Stimulated activated CD8-positive, alpha-beta memory T cell treated with anti-CD3 and anti-CD28 coated beads, Interleukin-4, amount 100 ng/mL, for 1 hour (primary cell): ENCODE measurements around the gene PCNT.
"Not testable (repeated sequence)": the region's sequence is repeated elsewhere in the genome, so short reads cannot be mapped to it uniquely, and the experiment has no call there.

ENCODE experiments used
- DNase-seq, 2 donors: peaks; one replicate each; pipeline ENCODE4 v3.0.0-alpha.2; 2020; ENCODE audit warnings: low read depth in 2 of 2, low spot score in 1 of 2

PCNT gene

GRCh38 chr21:46423546-46424038 lies 99.6 kb downstream of the PCNT start:
- no peak for DNase-seq

- no peak for DNase-seq
Measured at GRCh38 chr21:46424039-46424591, 100.2 kb downstream of the PCNT start.

- DNase-seq = no peak
Measured at GRCh38 chr21:46424621-46425020, 100.7 kb downstream of the PCNT start.

- DNase-seq = no peak
Measured at GRCh38 chr21:46425041-46425440, 101.1 kb downstream of the PCNT start.

- DNase-seq = peak; percentile 17 to 39
Measured at GRCh38 chr21:46425571-46425970, 101.6 kb downstream of the PCNT start.

GRCh38 chr21:46426313-46427046 lies 102.5 kb downstream of the PCNT start:
- DNase-seq = no peak

- no peak for DNase-seq
Measured at GRCh38 chr21:46427516-46427915, 103.6 kb downstream of the PCNT start.

GRCh38 chr21:46428286-46428685 lies 104.3 kb downstream of the PCNT start:
- no peak for DNase-seq

- DNase-seq = no peak
Measured at GRCh38 chr21:46428987-46429710, 105.2 kb downstream of the PCNT start.

- DNase-seq = no peak
Measured at GRCh38 chr21:46429754-46430681, 106.1 kb downstream of the PCNT start.

GRCh38 chr21:46431448-46431847 lies 107.5 kb downstream of the PCNT start:
- no peak for DNase-seq

- no peak for DNase-seq
Measured at GRCh38 chr21:46431884-46432488, 108.0 kb downstream of the PCNT start.

- not testable (repeated sequence) for DNase-seq
Measured at GRCh38 chr21:46433116-46433515, 109.2 kb downstream of the PCNT start.

- no peak for DNase-seq
Measured at GRCh38 chr21:46434322-46434958, 110.5 kb downstream of the PCNT start.

- no peak for DNase-seq
Measured at GRCh38 chr21:46435786-46436227, 111.9 kb downstream of the PCNT start.

GRCh38 chr21:46436621-46437020 lies 112.7 kb downstream of the PCNT start:
- no peak for DNase-seq

GRCh38 chr21:46437096-46437498 lies 113.1 kb downstream of the PCNT start:
- no peak for DNase-seq

- DNase-seq = no peak
Measured at GRCh38 chr21:46437511-46437910, 113.6 kb downstream of the PCNT start.

- no peak for DNase-seq
Measured at GRCh38 chr21:46438241-46438640, 114.3 kb downstream of the PCNT start.

GRCh38 chr21:46439906-46440305 lies 116.0 kb downstream of the PCNT start:
- DNase-seq = no peak
